ENCODE data around the gene ALOX12. TPM values are rescaled to one million over a fixed set of nuclear protein-coding genes. Genes with fewer than 3 reads are reported as not detected.
"Not testable (repeated sequence)": the region's sequence is repeated elsewhere in the genome, so short reads cannot be mapped to it uniquely, and the experiment has no call there.

ALOX12 gene, protein sequence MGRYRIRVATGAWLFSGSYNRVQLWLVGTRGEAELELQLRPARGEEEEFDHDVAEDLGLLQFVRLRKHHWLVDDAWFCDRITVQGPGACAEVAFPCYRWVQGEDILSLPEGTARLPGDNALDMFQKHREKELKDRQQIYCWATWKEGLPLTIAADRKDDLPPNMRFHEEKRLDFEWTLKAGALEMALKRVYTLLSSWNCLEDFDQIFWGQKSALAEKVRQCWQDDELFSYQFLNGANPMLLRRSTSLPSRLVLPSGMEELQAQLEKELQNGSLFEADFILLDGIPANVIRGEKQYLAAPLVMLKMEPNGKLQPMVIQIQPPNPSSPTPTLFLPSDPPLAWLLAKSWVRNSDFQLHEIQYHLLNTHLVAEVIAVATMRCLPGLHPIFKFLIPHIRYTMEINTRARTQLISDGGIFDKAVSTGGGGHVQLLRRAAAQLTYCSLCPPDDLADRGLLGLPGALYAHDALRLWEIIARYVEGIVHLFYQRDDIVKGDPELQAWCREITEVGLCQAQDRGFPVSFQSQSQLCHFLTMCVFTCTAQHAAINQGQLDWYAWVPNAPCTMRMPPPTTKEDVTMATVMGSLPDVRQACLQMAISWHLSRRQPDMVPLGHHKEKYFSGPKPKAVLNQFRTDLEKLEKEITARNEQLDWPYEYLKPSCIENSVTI
- not detected for total RNA-seq (2021; fragmentation: NEBNext Ultra II Directional; extraction: Animal tissue kit (Norgen Biotek cat#: 25700))
- long read RNA-seq = 0 reads

GRCh38 chr17:6995500-6996255, at the start of gene ALOX12:
ALOX12 (plus strand) TSS chr17:6996049; CDS start chr17:6996118, 69 bp downstream.
- H3K4me1 Mint-ChIP-seq (ENCODE audit: low read depth) = peaks cover 7% of the 10 kb centered on the region
- H3K4me3 Mint-ChIP-seq = no peak within 1 kb of the TSS
- H3K27ac Mint-ChIP-seq = no peak within 1 kb of the TSS
- peaks cover 13% of the 10 kb centered on the region for H3K36me3 Mint-ChIP-seq (ENCODE audit: low read depth)
- peaks cover 1% of the 10 kb centered on the region; the same call in 1 of the 2 replicates for H3K27me3 Mint-ChIP-seq (ENCODE audit: insufficient read depth)
- no peak for DNase-seq
- no peaks in the 10 kb centered on the region for H3K9me3 Mint-ChIP-seq
- no peak for TF ChIP-seq CTCF (IDR thresholded peaks at IDR 0.05)

- DNase-seq = no peak
- Mint-ChIP-seq H3K4me1 (ENCODE audit: low read depth) (peaks cover 14% of the 10 kb centered on the region), H3K9me3 (no peaks in the 10 kb centered on the region), H3K36me3 (ENCODE audit: low read depth) (no peaks in the 10 kb centered on the region), H3K4me3 (no peak overlapping the region), H3K27me3 (ENCODE audit: insufficient read depth) (no peaks in the 10 kb centered on the region; the same call in 1 of the 2 replicates), H3K27ac (no peak overlapping the region)
- TF ChIP-seq CTCF (IDR thresholded peaks at IDR 0.05) = no peak
Observed at GRCh38 chr17:6947745-6948144, 48.1 kb upstream of the ALOX12 start.

GRCh38 chr17:6948562-6948961, 47.3 kb upstream of the ALOX12 start:
- no peak for DNase-seq
- no peaks in the 10 kb centered on the region for H3K9me3 Mint-ChIP-seq
- peaks cover 14% of the 10 kb centered on the region for H3K4me1 Mint-ChIP-seq (ENCODE audit: low read depth)
- H3K27ac Mint-ChIP-seq = peak overlapping the region; percentile 30; the same call in 1 of the 2 replicates
- no peaks in the 10 kb centered on the region for H3K36me3 Mint-ChIP-seq (ENCODE audit: low read depth)
- no peak overlapping the region; the same call in 1 of the 2 replicates for H3K4me3 Mint-ChIP-seq
- no peak for TF ChIP-seq CTCF (IDR thresholded peaks at IDR 0.05)
- H3K27me3 Mint-ChIP-seq (ENCODE audit: insufficient read depth) = no peaks in the 10 kb centered on the region; the same call in 1 of the 2 replicates

- TF ChIP-seq CTCF (IDR thresholded peaks at IDR 0.05) = no peak
- DNase-seq = no peak
- Mint-ChIP-seq H3K4me1 (ENCODE audit: low read depth) (peaks cover 14% of the 10 kb centered on the region), H3K9me3 (no peaks in the 10 kb centered on the region), H3K4me3 (no peak overlapping the region; the same call in 1 of the 2 replicates), H3K27me3 (ENCODE audit: insufficient read depth) (peaks cover 3% of the 10 kb centered on the region; the same call in 1 of the 2 replicates), H3K36me3 (ENCODE audit: low read depth) (no peaks in the 10 kb centered on the region), H3K27ac (peak overlapping the region; percentile 30; the same call in 1 of the 2 replicates)
Observed at GRCh38 chr17:6948976-6949375, 46.9 kb upstream of the ALOX12 start.

- not testable (repeated sequence) for H3K27me3 Mint-ChIP-seq (ENCODE audit: insufficient read depth); H3K4me3 Mint-ChIP-seq; DNase-seq; H3K9me3 Mint-ChIP-seq; H3K27ac Mint-ChIP-seq; H3K36me3 Mint-ChIP-seq (ENCODE audit: low read depth)
- H3K4me1 Mint-ChIP-seq (ENCODE audit: low read depth) = peaks cover 14% of the 10 kb centered on the region
Observed at GRCh38 chr17:6950938-6951337, 44.9 kb upstream of the ALOX12 start.

Measured in HFFc6 (cell line).